Measurements from ENCODE around the gene PRKG1.

PRKG1 gene

GRCh38 chr10:52346394-52347326 lies 1272.4 kb downstream of the PRKG1 start:
- no peak for DNase-seq

GRCh38 chr10:52347327-52347667 lies 1273.0 kb downstream of the PRKG1 start:
- DNase-seq = peak in 1 of 51 donors; percentile 0

All from hypothalamus (tissue), 51 donors.